Measurements from ENCODE around the gene ELP6. TPM values are rescaled to one million over a fixed set of nuclear protein-coding genes. Genes with fewer than 3 reads are reported as not detected.
"Not testable (repeated sequence)": the region's sequence is repeated elsewhere in the genome, so short reads cannot be mapped to it uniquely, and the experiment has no call there.

Gene ELP6
- polyA plus RNA-seq, 1 donor = 26.1 TPM

GRCh38 chr3:47464588-47464987, 48.9 kb downstream of the ELP6 start:
- no peak for DNase-seq (ENCODE audit: low read depth)

GRCh38 chr3:47459534-47460085, 53.9 kb downstream of the ELP6 start:
- not testable (repeated sequence) for DNase-seq (ENCODE audit: low read depth)

- no peak for DNase-seq (ENCODE audit: low read depth)
These were observed 56.5 kb downstream of the ELP6 start for GRCh38 chr3:47456984-47457383.

- no peak for DNase-seq (ENCODE audit: low read depth)
These were observed 57.6 kb downstream of the ELP6 start for GRCh38 chr3:47455806-47456452.

GRCh38 chr3:47452453-47453215, 60.9 kb downstream of the ELP6 start:
- DNase-seq (ENCODE audit: low read depth) = no peak

Other genes with a start within 250 kb of the ELP6 start
- 7.3 TPM for gene KIF9, start 230.9 kb downstream of the ELP6 start, polyA plus RNA-seq (ENCODE audit: insufficient read length)
- 15.8 TPM for gene KLHL18, start 230.8 kb downstream of the ELP6 start, polyA plus RNA-seq (ENCODE audit: insufficient read length)
- gene PTPN23, start 132.7 kb downstream of the ELP6 start, polyA plus RNA-seq (ENCODE audit: insufficient read length) = 21.3 TPM
- 40.9 TPM for gene SCAP, start 37.8 kb downstream of the ELP6 start, polyA plus RNA-seq (ENCODE audit: insufficient read length)
- gene CSPG5, start 65.2 kb upstream of the ELP6 start, polyA plus RNA-seq (ENCODE audit: insufficient read length) = 1.8 TPM

Measured in forelimb muscle (tissue), 1 donor.